Astrocyte (in vitro differentiated cells and primary cell): ENCODE measurements around the gene ASPHD2.

ENCODE experiments used
- EZH2 ChIP-seq: IDR thresholded peaks from 2 replicates; pipeline ENCODE4 v1.6.1; 2012; ENCODE audit warnings: mild to moderate bottlenecking, low read length, inconsistent platforms; ENCODE audit not compliant: insufficient read depth
- TF ChIP-seq, protein P1 (sequence below): IDR thresholded peaks from 2 replicates; pipeline ENCODE4 v1.5.1; 2011; ENCODE audit warnings: low read depth, mild to moderate bottlenecking, inconsistent platforms, low read length, moderate library complexity; ENCODE audit not compliant: insufficient read depth

DNA sequence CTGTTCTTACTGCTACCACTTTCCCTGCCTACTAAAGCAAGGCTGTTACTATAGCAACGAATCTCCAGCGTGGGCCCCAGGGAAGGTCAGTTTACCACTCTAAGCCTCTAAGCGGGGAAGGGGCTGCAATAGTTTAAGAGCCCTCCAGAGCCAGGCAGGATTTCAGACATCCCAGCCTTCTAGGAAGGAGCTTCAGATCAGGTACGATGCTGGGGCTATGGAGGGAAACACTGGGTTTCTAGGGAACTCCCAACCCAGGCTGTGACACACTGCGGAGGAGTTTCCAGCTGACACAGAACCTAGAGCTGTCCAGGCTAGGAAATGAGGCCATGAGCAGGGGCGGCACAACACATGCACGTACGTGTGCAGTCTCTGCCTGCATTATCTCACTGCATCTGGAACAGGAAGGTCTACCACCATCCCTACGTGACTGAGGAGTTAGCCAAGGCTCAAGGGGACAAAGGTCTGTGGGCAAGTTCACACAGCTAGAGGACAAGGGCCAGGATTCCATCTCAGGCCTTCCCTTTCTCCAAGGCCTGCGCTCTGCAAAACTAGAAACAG lies 34.1 kb downstream of the ASPHD2 start:
- TF ChIP-seq, protein P1, sequence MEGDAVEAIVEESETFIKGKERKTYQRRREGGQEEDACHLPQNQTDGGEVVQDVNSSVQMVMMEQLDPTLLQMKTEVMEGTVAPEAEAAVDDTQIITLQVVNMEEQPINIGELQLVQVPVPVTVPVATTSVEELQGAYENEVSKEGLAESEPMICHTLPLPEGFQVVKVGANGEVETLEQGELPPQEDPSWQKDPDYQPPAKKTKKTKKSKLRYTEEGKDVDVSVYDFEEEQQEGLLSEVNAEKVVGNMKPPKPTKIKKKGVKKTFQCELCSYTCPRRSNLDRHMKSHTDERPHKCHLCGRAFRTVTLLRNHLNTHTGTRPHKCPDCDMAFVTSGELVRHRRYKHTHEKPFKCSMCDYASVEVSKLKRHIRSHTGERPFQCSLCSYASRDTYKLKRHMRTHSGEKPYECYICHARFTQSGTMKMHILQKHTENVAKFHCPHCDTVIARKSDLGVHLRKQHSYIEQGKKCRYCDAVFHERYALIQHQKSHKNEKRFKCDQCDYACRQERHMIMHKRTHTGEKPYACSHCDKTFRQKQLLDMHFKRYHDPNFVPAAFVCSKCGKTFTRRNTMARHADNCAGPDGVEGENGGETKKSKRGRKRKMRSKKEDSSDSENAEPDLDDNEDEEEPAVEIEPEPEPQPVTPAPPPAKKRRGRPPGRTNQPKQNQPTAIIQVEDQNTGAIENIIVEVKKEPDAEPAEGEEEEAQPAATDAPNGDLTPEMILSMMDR = no peak
- TF ChIP-seq EZH2 = no peak
